Hepatocyte (in vitro differentiated cells): ENCODE data around the gene PGPEP1.

ENCODE experiments used
- CTCF ChIP-seq: fragments of 200-600 bp; sonication (generic); IDR thresholded peaks from 2 replicates; pipeline ENCODE4 v1.5.1; 2016; ENCODE audit warnings: antibody characterized with exemption, mild to moderate bottlenecking; ENCODE audit not compliant: poor library complexity
- EZH2 ChIP-seq: fragments of 200-600 bp; sonication (generic); IDR thresholded peaks from 2 replicates; pipeline ENCODE4 v1.6.1; 2016; ENCODE audit warnings: antibody characterized with exemption, mild to moderate bottlenecking, borderline replicate concordance
- EZH2phosphoT487 ChIP-seq: fragments of 200-600 bp; sonication (generic); IDR thresholded peaks from one replicate; pipeline ENCODE4 v1.6.1; 2018; ENCODE audit warnings: antibody characterized with exemption, mild to moderate bottlenecking, low read depth, moderate library complexity; ENCODE audit not compliant: unreplicated experiment, severe bottlenecking

- TF ChIP-seq EZH2 (no peak), CTCF (no peak), EZH2phosphoT487 (no peak)
These were observed 27.0 kb upstream of the PGPEP1 start for GRCh38 chr19:18313398-18313797.
